Osteoblast (primary cell): ENCODE measurements around the gene PRSS27. TPM values are rescaled to one million over a fixed set of nuclear protein-coding genes. Genes with fewer than 3 reads are reported as not detected.
A peak's percentile ranks its signal among the peaks of the same experiment; 100 is the strongest.

Experiments
- DNase-seq: peaks from one replicate; pipeline ENCODE4 v3.0.0; 2011; ENCODE audit warnings: low spot score, mixed read lengths; ENCODE audit not compliant: insufficient read length; ENCODE audit errors: missing footprints
- H2AFZ ChIP-seq: 2 replicates; pipeline ENCODE4 v1.6.0; 2011; ENCODE audit warnings: mild to moderate bottlenecking, low read length
- H3K27ac ChIP-seq: 2 replicates; pipeline ENCODE4 v1.5.1; 2011; ENCODE audit warnings: mild to moderate bottlenecking, low read depth, low read length, moderate library complexity
- H3K27me3 ChIP-seq: 2 replicates; pipeline ENCODE4 v1.6.0; 2012; ENCODE audit warnings: mild to moderate bottlenecking, control low read depth, inconsistent platforms, low read length, moderate library complexity; ENCODE audit not compliant: insufficient read depth
- H3K36me3 ChIP-seq: 2 replicates; pipeline ENCODE4 v1.5.1; 2011; ENCODE audit warnings: mild to moderate bottlenecking, low read length, control low read depth, moderate library complexity; ENCODE audit not compliant: insufficient read depth
- H3K4me1 ChIP-seq: 2 replicates; pipeline ENCODE4 v1.5.1; 2011; ENCODE audit warnings: mild to moderate bottlenecking, low read length, control low read depth, moderate library complexity; ENCODE audit not compliant: insufficient read depth
- H3K4me2 ChIP-seq: 2 replicates; pipeline ENCODE4 v1.6.0; 2011; ENCODE audit warnings: mild to moderate bottlenecking, low read length; ENCODE audit not compliant: insufficient read depth
- H3K4me3 ChIP-seq: fragments of 200-600 bp; sonication (generic); 3 replicates; pipeline ENCODE4 v1.5.1; 2012; ENCODE audit warnings: mild to moderate bottlenecking, low read length, inconsistent platforms; ENCODE audit not compliant: insufficient read depth
- H3K79me2 ChIP-seq: 2 replicates; pipeline ENCODE4 v1.6.0; 2012; ENCODE audit warnings: mild to moderate bottlenecking, low read length, control low read depth, inconsistent platforms; ENCODE audit not compliant: insufficient read depth
- H3K9me3 ChIP-seq: 2 replicates; pipeline ENCODE4 v1.5.1; 2011; ENCODE audit warnings: low read depth, low read length, control low read depth
- H4K20me1 ChIP-seq: 2 replicates; pipeline ENCODE4 v1.6.0; 2012; ENCODE audit warnings: mild to moderate bottlenecking, low read length, control low read depth; ENCODE audit not compliant: insufficient read depth
- CTCF ChIP-seq: IDR thresholded peaks from 2 replicates; pipeline ENCODE4 v1.5.1; 2011; ENCODE audit warnings: mild to moderate bottlenecking, low read depth, low read length, moderate library complexity; ENCODE audit errors: extremely low read depth
- total RNA-seq: library from RNA; depleted of rRNA; stranded (reverse); fragments of >200 nt; gene quantifications from 2 replicates; pipeline ENCODE4 v1.2.3, GENCODE V29; 2012

Gene PRSS27
- total RNA-seq, 1 donor = 2.5 TPM

- Histone ChIP-seq H3K36me3 (peaks cover 37% of the 10 kb centered on the region), H2AFZ (no peak overlapping the region), H3K79me2 (peaks cover 63% of the 10 kb centered on the region), H3K4me1 (no peaks in the 10 kb centered on the region), H3K9me3 (no peaks in the 10 kb centered on the region), H3K4me2 (no peak overlapping the region), H3K27me3 (no peaks in the 10 kb centered on the region), H3K27ac (no peak overlapping the region), H4K20me1 (peaks cover 34% of the 10 kb centered on the region), H3K4me3 (no peak overlapping the region)
- DNase-seq = no peak
- no peak for TF ChIP-seq CTCF
These were observed 20.0 kb downstream of the PRSS27 start for GRCh38 chr16:2699791-2700600.

GRCh38 chr16:2698965-2699750, 20.9 kb downstream of the PRSS27 start:
- Histone ChIP-seq H3K79me2 (peaks cover 58% of the 10 kb centered on the region), H3K9me3 (no peaks in the 10 kb centered on the region), H3K4me2 (no peak overlapping the region), H3K36me3 (peaks cover 37% of the 10 kb centered on the region), H3K4me1 (no peaks in the 10 kb centered on the region), H4K20me1 (peaks cover 34% of the 10 kb centered on the region), H3K4me3 (no peak overlapping the region), H2AFZ (no peak overlapping the region), H3K27me3 (no peaks in the 10 kb centered on the region), H3K27ac (no peak overlapping the region)
- TF ChIP-seq CTCF = no peak
- DNase-seq = peak; percentile 93

- H3K4me1 ChIP-seq = no peaks in the 10 kb centered on the region
- no peak overlapping the region for H3K27ac ChIP-seq
- H3K4me3 ChIP-seq = no peak overlapping the region
- no peak overlapping the region for H3K4me2 ChIP-seq
- no peaks in the 10 kb centered on the region for H3K27me3 ChIP-seq
- no peaks in the 10 kb centered on the region for H3K9me3 ChIP-seq
- H3K79me2 ChIP-seq = peaks cover 58% of the 10 kb centered on the region
- TF ChIP-seq CTCF = no peak
- DNase-seq = no peak
- H2AFZ ChIP-seq = no peak overlapping the region
- H3K36me3 ChIP-seq = peaks cover 37% of the 10 kb centered on the region
- peaks cover 29% of the 10 kb centered on the region for H4K20me1 ChIP-seq
These were observed 21.7 kb downstream of the PRSS27 start for GRCh38 chr16:2698103-2698870.
